ENCODE results near the gene UBE2J2. TPM values are rescaled to one million over a fixed set of nuclear protein-coding genes. Genes with fewer than 3 reads are reported as not detected.

The UBE2J2 gene
- total RNA-seq, 1 experiment from 2014 or later = 83.4 TPM

DNA sequence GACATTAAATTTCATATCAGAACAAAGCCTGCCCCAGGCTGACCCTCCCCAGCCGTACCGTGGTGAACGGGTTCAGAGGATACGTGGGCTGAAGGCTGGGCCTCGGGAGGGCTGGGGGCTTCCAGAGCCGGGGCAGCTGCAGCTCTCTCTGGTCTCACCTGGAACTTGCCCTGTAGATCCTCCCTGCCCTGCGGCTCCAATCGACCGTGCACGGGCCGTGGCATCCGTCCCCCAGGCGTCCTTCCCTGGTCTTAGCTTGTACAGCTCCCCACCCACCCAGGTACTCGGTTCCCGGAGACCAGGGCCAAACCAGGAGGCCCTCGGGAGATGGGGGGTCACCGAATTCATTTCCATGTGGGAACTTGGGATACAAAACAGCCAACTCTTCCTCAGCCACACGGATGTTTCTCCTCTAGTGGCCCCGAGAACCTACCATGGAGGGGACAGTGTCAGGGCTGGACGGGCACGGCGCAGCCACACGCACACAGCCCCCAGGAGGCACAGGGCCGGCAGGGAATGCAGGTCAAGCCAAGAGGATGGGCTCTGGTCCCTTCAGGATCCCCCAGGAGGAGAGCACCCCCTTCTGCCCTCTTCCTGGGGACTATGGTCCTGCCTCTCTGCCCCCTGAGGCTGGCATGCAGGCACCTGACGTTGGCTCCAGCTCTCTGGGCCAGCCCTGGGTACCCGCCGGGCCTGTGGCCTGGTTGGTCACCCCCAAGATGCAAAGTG lies 38.5 kb downstream of the UBE2J2 start:
- H3K9me3 ChIP-seq (ENCODE audit: control insufficient read depth, low read depth, low read length) = no peaks in the 10 kb centered on the region
- no peak overlapping the region for H3T11ph ChIP-seq (ENCODE audit: low read length)
- H3K23me2 ChIP-seq (ENCODE audit: insufficient read length, low read depth, low read length, poor library complexity, severe bottlenecking) = peaks cover 6% of the 10 kb centered on the region
- no peaks in the 10 kb centered on the region for H3K27me3 ChIP-seq (ENCODE audit: insufficient read depth, low read length)
- no peak overlapping the region for H4K5ac ChIP-seq (ENCODE audit: insufficient read length, low read depth, low read length)
- H3K4me1 Mint-ChIP-seq = peaks cover 15 to 29% of the 10 kb centered on the region in 2 experiments
- no peak for DNase-seq
- no peak overlapping the region for H2BK20ac ChIP-seq (ENCODE audit: low read depth, low read length, poor library complexity, severe bottlenecking)
- no peaks in the 10 kb centered on the region for H4K20me1 ChIP-seq (ENCODE audit: control insufficient read depth, insufficient read depth, insufficient read length)
- H3K27ac ChIP-seq (ENCODE audit: insufficient read length, low read depth, low read length) = no peak overlapping the region
- no peak overlapping the region for H4K91ac ChIP-seq (ENCODE audit: insufficient read length, low read depth, low read length)
- no peak overlapping the region for H3K14ac ChIP-seq (ENCODE audit: insufficient read depth, low read length)
- H2AFZ ChIP-seq (ENCODE audit: low read length) = no peak overlapping the region
- H3K36me3 Mint-ChIP-seq (ENCODE audit: insufficient read depth in 1 of 3, low read depth in 3 of 3) = peaks cover 12 to 17% (median 16%) of the 10 kb centered on the region in 3 experiments
- H3K79me2 ChIP-seq (ENCODE audit: insufficient read depth, low read length) = no peaks in the 10 kb centered on the region; the same call in 1 of the 2 replicates
- no peak overlapping the region; a peak in 1 of 7 replicates for H3K27ac Mint-ChIP-seq
- H2BK15ac ChIP-seq (ENCODE audit: low read depth, low read length) = no peak overlapping the region
- TF ChIP-seq, protein P1, sequence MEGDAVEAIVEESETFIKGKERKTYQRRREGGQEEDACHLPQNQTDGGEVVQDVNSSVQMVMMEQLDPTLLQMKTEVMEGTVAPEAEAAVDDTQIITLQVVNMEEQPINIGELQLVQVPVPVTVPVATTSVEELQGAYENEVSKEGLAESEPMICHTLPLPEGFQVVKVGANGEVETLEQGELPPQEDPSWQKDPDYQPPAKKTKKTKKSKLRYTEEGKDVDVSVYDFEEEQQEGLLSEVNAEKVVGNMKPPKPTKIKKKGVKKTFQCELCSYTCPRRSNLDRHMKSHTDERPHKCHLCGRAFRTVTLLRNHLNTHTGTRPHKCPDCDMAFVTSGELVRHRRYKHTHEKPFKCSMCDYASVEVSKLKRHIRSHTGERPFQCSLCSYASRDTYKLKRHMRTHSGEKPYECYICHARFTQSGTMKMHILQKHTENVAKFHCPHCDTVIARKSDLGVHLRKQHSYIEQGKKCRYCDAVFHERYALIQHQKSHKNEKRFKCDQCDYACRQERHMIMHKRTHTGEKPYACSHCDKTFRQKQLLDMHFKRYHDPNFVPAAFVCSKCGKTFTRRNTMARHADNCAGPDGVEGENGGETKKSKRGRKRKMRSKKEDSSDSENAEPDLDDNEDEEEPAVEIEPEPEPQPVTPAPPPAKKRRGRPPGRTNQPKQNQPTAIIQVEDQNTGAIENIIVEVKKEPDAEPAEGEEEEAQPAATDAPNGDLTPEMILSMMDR (conservative IDR thresholded peaks at IDR 0.05) = no peak
- no peaks in the 10 kb centered on the region for H3K27me3 Mint-ChIP-seq (ENCODE audit: low read depth)
- H2BK12ac ChIP-seq (ENCODE audit: insufficient read length, low read depth, low read length) = no peak overlapping the region
- peaks cover 0 to 4% of the 10 kb centered on the region in 2 experiments; a peak in 1 of 5 replicates for H3K9me3 Mint-ChIP-seq
- WGBS (ENCODE audit: extremely low coverage, insufficient read length, low lambda C conversion rate) = no CpG with 5 or more reads among the region's 27 CpGs
- no peak overlapping the region for H3K56ac ChIP-seq (ENCODE audit: insufficient read length, low read depth, low read length)
- H3K4me2 ChIP-seq (ENCODE audit: insufficient read depth, insufficient read length, low read length) = no peak overlapping the region
- no peak overlapping the region for H2AK5ac ChIP-seq (ENCODE audit: insufficient read length, low read length)
- no peak overlapping the region for H3K9ac ChIP-seq (ENCODE audit: extremely low read depth, insufficient read length, low read length)
- no peak overlapping the region for H2BK5ac ChIP-seq (ENCODE audit: insufficient read length, low read length)
- H2BK120ac ChIP-seq (ENCODE audit: low read depth, low read length, poor library complexity, severe bottlenecking) = no peak overlapping the region
- no peak overlapping the region for H3K23ac ChIP-seq (ENCODE audit: insufficient read length, low read depth, low read length)
- H4K8ac ChIP-seq (replicated peaks; ENCODE audit: insufficient read length, low read depth, low read length) = no peak overlapping the region
- no peak overlapping the region for H3K4ac ChIP-seq (ENCODE audit: low read depth, low read length)
- H3K18ac ChIP-seq (ENCODE audit: insufficient read length, low read depth, low read length) = no peak overlapping the region
- H3K4me3 Mint-ChIP-seq = no peak overlapping the region
- no peaks in the 10 kb centered on the region for H3K4me1 ChIP-seq (ENCODE audit: insufficient read depth, low read length)
- H3K79me1 ChIP-seq (ENCODE audit: insufficient read depth, low read depth, low read length, poor library complexity, severe bottlenecking) = no peaks in the 10 kb centered on the region

Data from H9 (cell line).